ENCODE measurements around the gene ZMYM2. TPM values are rescaled to one million over a fixed set of nuclear protein-coding genes. Genes with fewer than 3 reads are reported as not detected.
"Not testable (repeated sequence)": the region's sequence is repeated elsewhere in the genome, so short reads cannot be mapped to it uniquely, and the experiment has no call there.

The ZMYM2 gene
- polyA plus RNA-seq, 3 donors: 108 to 116 (median 109) TPM

- no peak for DNase-seq (ENCODE audit: low read depth in 3 of 3, low spot score in 2 of 3)
These were observed 23.2 kb downstream of the ZMYM2 start for GRCh38 chr13:19981685-19982238.

- DNase-seq (ENCODE audit: low read depth in 3 of 3, low spot score in 2 of 3): no peak
These were observed 24.0 kb downstream of the ZMYM2 start for GRCh38 chr13:19982447-19983043.

GRCh38 chr13:19984430-19985218, 26.1 kb downstream of the ZMYM2 start:
- no peak for DNase-seq (ENCODE audit: low read depth in 3 of 3, low spot score in 2 of 3)

GRCh38 chr13:19985219-19985556, 26.7 kb downstream of the ZMYM2 start:
- no peak for DNase-seq (ENCODE audit: low read depth in 3 of 3, low spot score in 2 of 3)

- DNase-seq (ENCODE audit: low read depth in 3 of 3, low spot score in 2 of 3): no peak
These were observed 33.0 kb downstream of the ZMYM2 start for GRCh38 chr13:19991531-19991930.

GRCh38 chr13:19993024-19993423, 34.5 kb downstream of the ZMYM2 start:
- DNase-seq (ENCODE audit: low read depth in 3 of 3, low spot score in 2 of 3): no peak

GRCh38 chr13:19998960-19999359, 40.4 kb downstream of the ZMYM2 start:
- DNase-seq (ENCODE audit: low read depth in 3 of 3, low spot score in 2 of 3): no peak

- no peak for DNase-seq (ENCODE audit: low read depth in 3 of 3, low spot score in 2 of 3)
These were observed 41.6 kb downstream of the ZMYM2 start for GRCh38 chr13:20000062-20000552.

GRCh38 chr13:20001366-20002190, 43.1 kb downstream of the ZMYM2 start:
- no peak for DNase-seq (ENCODE audit: low read depth in 3 of 3, low spot score in 2 of 3)

- DNase-seq (ENCODE audit: low read depth in 3 of 3, low spot score in 2 of 3): no peak
These were observed 44.3 kb downstream of the ZMYM2 start for GRCh38 chr13:20002787-20003186.

GRCh38 chr13:20006206-20006605, 47.7 kb downstream of the ZMYM2 start:
- no peak for DNase-seq (ENCODE audit: low read depth in 3 of 3, low spot score in 2 of 3)

GRCh38 chr13:20015763-20016162, 57.2 kb downstream of the ZMYM2 start:
- DNase-seq (ENCODE audit: low read depth in 3 of 3, low spot score in 2 of 3): peak in 1 of 3 donors; percentile 7

- DNase-seq (ENCODE audit: low read depth in 3 of 3, low spot score in 2 of 3): no peak
These were observed 58.3 kb downstream of the ZMYM2 start for GRCh38 chr13:20016649-20017364.

- DNase-seq (ENCODE audit: low read depth in 3 of 3, low spot score in 2 of 3): no peak
These were observed 58.8 kb downstream of the ZMYM2 start for GRCh38 chr13:20017365-20017711.

GRCh38 chr13:20019043-20019442, 60.5 kb downstream of the ZMYM2 start:
- no peak for DNase-seq (ENCODE audit: low read depth in 3 of 3, low spot score in 2 of 3)

GRCh38 chr13:20024702-20025101, 66.2 kb downstream of the ZMYM2 start:
- no peak for DNase-seq (ENCODE audit: low read depth in 3 of 3, low spot score in 2 of 3)

GRCh38 chr13:20028953-20029352, 70.4 kb downstream of the ZMYM2 start:
- no peak for DNase-seq (ENCODE audit: low read depth in 3 of 3, low spot score in 2 of 3)

- DNase-seq (ENCODE audit: low read depth in 3 of 3, low spot score in 2 of 3): no peak
These were observed 75.0 kb downstream of the ZMYM2 start for GRCh38 chr13:20033486-20033885.

- no peak for DNase-seq (ENCODE audit: low read depth in 3 of 3, low spot score in 2 of 3)
These were observed 76.6 kb downstream of the ZMYM2 start for GRCh38 chr13:20035130-20035529.

- no peak for DNase-seq (ENCODE audit: low read depth in 3 of 3, low spot score in 2 of 3)
These were observed 79.4 kb downstream of the ZMYM2 start for GRCh38 chr13:20037908-20038307.

GRCh38 chr13:20042603-20043002, 84.1 kb downstream of the ZMYM2 start:
- DNase-seq (ENCODE audit: low read depth in 3 of 3, low spot score in 2 of 3): not testable (repeated sequence)

Data from right renal cortex interstitium (tissue), 3 donors.